Endothelial cell of umbilical vein (primary cell): ENCODE data around the gene NPTX2. TPM values are rescaled to one million over a fixed set of nuclear protein-coding genes. Genes with fewer than 3 reads are reported as not detected.

Experiments
- BruUV-seq: library from RNA; stranded (reverse); fragments of 400-500 nt; replicated peaks from 2 replicates; lab custom pipeline; 2021; lab: Mats Ljungman, UMichigan
- CTCF ChIA-PET: fragments of 300-600, 350-600 bp; sonication (Branson Sonifier 250); formaldehyde crosslinking; loops from one replicate; lab custom pipeline; 2021; ENCODE audit warnings: antibody characterized with exemption, inconsistent platforms; lab: Charles Lee
- POLR2A ChIA-PET: fragments of 300-600, 350-600 bp; sonication (Branson Sonifier 250); formaldehyde crosslinking; loops from one replicate; lab custom pipeline; 2021; ENCODE audit warnings: antibody characterized with exemption, inconsistent platforms; lab: Charles Lee
- DNase-seq: peaks from one replicate; pipeline ENCODE4 v3.0.0-alpha.2; 2011; ENCODE audit warnings: low read depth, low spot score
- FAIRE-seq: peaks from 2 replicates; lab custom pipeline; 2011; peaks lifted over from hg19 to GRCh38; lab: Jason Lieb, UNC
- H2AFZ ChIP-seq: 2 replicates; pipeline ENCODE4 v1.6.0; 2012; ENCODE audit warnings: low read depth, low read length, control low read depth, inconsistent platforms
- H3K27ac ChIP-seq: 2 replicates; pipeline ENCODE4 v1.5.1; 2011; ENCODE audit warnings: low read depth, mild to moderate bottlenecking, control low read depth, low read length, moderate library complexity; ENCODE audit not compliant: insufficient read depth
- H3K27me3 ChIP-seq, 2 experiments: 2 replicates each; pipeline versions ENCODE4 v1.6.0 to v1.6.1; 2011; ENCODE audit warnings: low read length in 2 of 2, mixed read lengths in 1 of 2; ENCODE audit not compliant: control insufficient read depth in 2 of 2, insufficient read depth in 2 of 2
- H3K36me3 ChIP-seq, 2 experiments: 2 replicates in 1 of 2; 3 replicates in 1 of 2; pipeline ENCODE4 v1.5.1; 2011; ENCODE audit warnings: low read length in 2 of 2, mild to moderate bottlenecking in 1 of 2, moderate library complexity in 1 of 2; ENCODE audit not compliant: control insufficient read depth in 2 of 2, insufficient read depth in 2 of 2; ENCODE audit errors: extremely low read depth in 1 of 2
- H3K4me1 ChIP-seq: 3 replicates; pipeline ENCODE4 v1.5.1; 2011; ENCODE audit warnings: mild to moderate bottlenecking, low read length; ENCODE audit not compliant: control insufficient read depth, insufficient read depth; ENCODE audit errors: extremely low read depth
- H3K4me2 ChIP-seq: 2 replicates; pipeline ENCODE4 v1.6.1; 2011; ENCODE audit warnings: low read length, control low read depth, mixed read lengths; ENCODE audit not compliant: insufficient read depth
- H3K4me3 ChIP-seq, 3 experiments: fragments of 200-600 bp in 1 of 3; sonication (generic), shearing (Covaris generic) in 1 of 3; replicated peaks in 1 of 3; 2 replicates each; pipeline ENCODE4 v1.5.1; 2011 to 2016; ENCODE audit warnings: control low read depth in 3 of 3, low read length in 3 of 3, mild to moderate bottlenecking in 2 of 3, inconsistent platforms in 1 of 3, low read depth in 1 of 3, moderate library complexity in 1 of 3; ENCODE audit not compliant: insufficient read depth in 1 of 3
- H3K79me2 ChIP-seq: 2 replicates; pipeline ENCODE4 v1.6.0; 2012; ENCODE audit warnings: low read length, inconsistent platforms; ENCODE audit not compliant: control insufficient read depth, insufficient read depth
- H3K9ac ChIP-seq: replicated peaks from 2 replicates; pipeline ENCODE3; 2011; ENCODE audit warnings: low read length, control low read depth; ENCODE audit not compliant: insufficient read depth; ENCODE audit errors: extremely low read depth
- H3K9me1 ChIP-seq: replicated peaks from 3 replicates; pipeline ENCODE4 v1.6.0; 2011; ENCODE audit warnings: mild to moderate bottlenecking, low read length; ENCODE audit not compliant: control insufficient read depth, insufficient read depth; ENCODE audit errors: extremely low read depth
- H3K9me3 ChIP-seq: replicated peaks from 2 replicates; pipeline ENCODE4 v1.5.1; 2012; ENCODE audit warnings: low read length, inconsistent platforms; ENCODE audit not compliant: control insufficient read depth, insufficient read depth
- H4K20me1 ChIP-seq: replicated peaks from 2 replicates; pipeline ENCODE3; 2011; ENCODE audit warnings: mild to moderate bottlenecking, low read length; ENCODE audit not compliant: control insufficient read depth, insufficient read depth; ENCODE audit errors: extremely low read depth
- CTCF ChIP-seq, 2 donors: IDR thresholded peaks; 1 replicate in 1 of 2; 2 replicates in 1 of 2; pipeline ENCODE4 v1.5.1; 2011; ENCODE audit warnings: low read length in 2 of 2, mild to moderate bottlenecking in 2 of 2, moderate library complexity in 2 of 2, control low read depth in 1 of 2, inconsistent platforms in 1 of 2, low read depth in 1 of 2; ENCODE audit not compliant: insufficient read depth in 1 of 2; ENCODE audit errors: extremely low read depth in 1 of 2
- EZH2 ChIP-seq: IDR thresholded peaks from 2 replicates; pipeline ENCODE4 v1.6.1; 2012; ENCODE audit warnings: borderline replicate concordance, low read depth, mild to moderate bottlenecking, moderate library complexity, low read length, inconsistent platforms; ENCODE audit not compliant: severe bottlenecking
- FOS ChIP-seq: IDR thresholded peaks from 2 replicates; pipeline ENCODE4 v1.6.1; 2011; ENCODE audit warnings: mild to moderate bottlenecking, low read length, moderate library complexity, borderline replicate concordance; ENCODE audit not compliant: insufficient read depth
- GATA2 ChIP-seq: IDR thresholded peaks from 2 replicates; pipeline ENCODE4 v1.7.0; 2011; ENCODE audit warnings: low read depth, mild to moderate bottlenecking, moderate library complexity, mixed read lengths, low read length; ENCODE audit not compliant: insufficient read length, insufficient read depth
- JUN ChIP-seq: IDR thresholded peaks from 2 replicates; pipeline ENCODE4 v1.6.1; 2011; ENCODE audit warnings: borderline replicate concordance, low read depth; ENCODE audit not compliant: insufficient read length, insufficient read depth
- MAX ChIP-seq: IDR thresholded peaks from 2 replicates; pipeline ENCODE4 v1.6.1; 2011; ENCODE audit not compliant: insufficient read depth, insufficient read length
- MYC ChIP-seq: IDR thresholded peaks from one replicate; pipeline ENCODE4 v1.6.1; 2011; ENCODE audit warnings: mild to moderate bottlenecking, low read depth, low read length
- POLR2A ChIP-seq: IDR thresholded peaks from 2 replicates; pipeline ENCODE4 v1.6.1; 2012; ENCODE audit warnings: low read depth, mild to moderate bottlenecking, control low read depth, low read length
- POLR2AphosphoS5 ChIP-seq: IDR thresholded peaks from 2 replicates; pipeline ENCODE4 v1.6.1; 2012; ENCODE audit warnings: low read depth, mild to moderate bottlenecking, control low read depth, low read length, moderate library complexity; ENCODE audit not compliant: insufficient read depth
- dilution Hi-C: fragments of 300-500 bp; cut with MboI; formaldehyde crosslinking; loops from one replicate; pipeline ENCODE4 v1.15.0; 2019; ENCODE audit warnings: low sequenced_read_pairs; ENCODE audit not compliant: extremely low pct_ligation_motif_present
- intact Hi-C: fragments of 100-400 bp; cut with micrococcal nuclease; formaldehyde crosslinking; loops from one replicate; pipeline ENCODE4 v1.10.0; 2022
- polyA plus RNA-seq, 4 experiments: library from polyadenylated mRNA; depleted of rRNA in 3 of 4; stranded (reverse) in 3 of 4; unstranded in 1 of 4; fragments of >200 nt; gene quantifications; 2 replicates each; pipeline versions ENCODE4 v1.2.1 to v1.2.3, GENCODE V29; 2011 to 2012; ENCODE audit warnings: missing spikeins in 1 of 4
- total RNA-seq: library from RNA; stranded (reverse); gene quantifications from 2 replicates; pipeline ENCODE4 v1.2.3, GENCODE V29; 2021

The NPTX2 gene
- total and polyA plus RNA-seq, 2 donors (not counting 3 experiments of a cell fraction or from before 2014, with no cell fraction given): 0.15 to 0.53 TPM

DNA sequence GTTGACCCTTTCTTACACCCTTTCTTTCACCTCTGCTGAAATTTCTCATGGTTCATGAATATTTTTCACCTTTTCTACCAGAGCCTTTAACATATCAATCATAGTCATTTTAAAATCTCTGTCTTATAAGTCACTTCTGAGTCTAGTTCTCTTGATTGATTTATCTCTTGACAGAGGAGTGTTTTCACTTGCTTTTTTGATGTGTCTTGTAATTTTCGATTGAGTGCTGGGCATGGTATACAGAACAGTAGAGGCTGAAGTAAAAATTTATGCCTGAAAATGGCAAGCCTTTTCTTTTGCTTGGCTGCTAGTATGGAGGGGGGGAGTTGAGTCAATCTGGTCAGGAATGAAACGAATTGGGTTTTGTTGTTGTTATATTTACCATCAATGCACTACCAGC is 41.2 kb upstream of the NPTX2 start:
- Histone ChIP-seq H3K4me1 (no peaks in the 10 kb centered on the region), H3K36me3 (no peaks in the 10 kb centered on the region), H3K4me2 (no peak overlapping the region), H4K20me1 (no peaks in the 10 kb centered on the region), H3K9ac (no peak overlapping the region), H2AFZ (no peak overlapping the region), H3K9me1 (no peaks in the 10 kb centered on the region), H3K27me3 (no peaks in the 10 kb centered on the region), H3K4me3 (no peak overlapping the region), H3K9me3 (no peaks in the 10 kb centered on the region), H3K79me2 (no peaks in the 10 kb centered on the region), H3K27ac (no peak overlapping the region)
- dilution Hi-C loops: no loop called here
- FAIRE-seq: no peak
- no TSS peak for BruUV-seq
- no peak for DNase-seq
- intact Hi-C loops: no loop called here
- ChIA-PET POLR2A (no interaction called here), CTCF (no interaction called here)
- TF ChIP-seq FOS: no peak
- TF ChIP-seq EZH2: no peak
- no peak for TF ChIP-seq JUN
- TF ChIP-seq CTCF (IDR thresholded peaks at IDR 0.05; ENCODE audit: extremely low read depth in 1 of 2, insufficient read depth in 1 of 2, low read depth in 1 of 2, low read length in 2 of 2): no peak

- Histone ChIP-seq H3K27me3 (no peaks in the 10 kb centered on the region), H3K4me2 (no peak overlapping the region), H3K9me1 (no peaks in the 10 kb centered on the region), H4K20me1 (no peaks in the 10 kb centered on the region), H3K4me1 (no peaks in the 10 kb centered on the region), H3K9ac (no peak overlapping the region), H3K27ac (no peak overlapping the region), H3K79me2 (no peaks in the 10 kb centered on the region), H3K9me3 (no peaks in the 10 kb centered on the region), H2AFZ (no peak overlapping the region), H3K4me3 (no peak overlapping the region), H3K36me3 (no peaks in the 10 kb centered on the region)
- POLR2A ChIA-PET: no interaction called here
- DNase-seq (no peak), FAIRE-seq (no peak)
- CTCF ChIA-PET: no interaction called here
- dilution Hi-C loops (no loop called here), intact Hi-C loops (no loop called here)
- BruUV-seq: no TSS peak
- TF ChIP-seq CTCF (IDR thresholded peaks at IDR 0.05; ENCODE audit: extremely low read depth in 1 of 2, insufficient read depth in 1 of 2, low read depth in 1 of 2, low read length in 2 of 2): no peak
- TF ChIP-seq POLR2A: no peak
- no peak for TF ChIP-seq FOS
- no peak for TF ChIP-seq EZH2
- TF ChIP-seq MYC: no peak
- no peak for TF ChIP-seq JUN
- no peak for TF ChIP-seq GATA2
- no peak for TF ChIP-seq MAX
- TF ChIP-seq POLR2AphosphoS5: no peak
Observed at GRCh38 chr7:98584830-98585229, 32.3 kb upstream of the NPTX2 start.
